A549 (cell line): ENCODE measurements around the gene MAD2L1BP. TPM values are rescaled to one million over a fixed set of nuclear protein-coding genes. Genes with fewer than 3 reads are reported as not detected.

Experiments used
- ATAC-seq, 2 experiments: fragments of 200-7000 bp in 1 of 2; fragments of >200 bp in 1 of 2; cut with Nextera tagmentation in 1 of 2; cut with Tn5 transposase in 1 of 2; 3 replicates each; pipeline versions ENCODE4 v1.8.0 to v1.9.1; 2018 to 2020; ENCODE audit warnings: mild to moderate bottlenecking in 1 of 2, moderate library complexity in 1 of 2
- CTCF ChIA-PET: fragments of 300-600 bp; sonication (Branson Sonifier 250); formaldehyde crosslinking; extraction: SDS; loops from one replicate; lab custom pipeline; 2021; ENCODE audit warnings: antibody characterized with exemption, inconsistent platforms; lab: Yijun Ruan, JAX
- POLR2A ChIA-PET: fragments of 350-600 bp; formaldehyde crosslinking; extraction: SDS; loops from one replicate; lab custom pipeline; 2021; ENCODE audit warnings: antibody characterized with exemption, inconsistent platforms; lab: Yijun Ruan, JAX
- DNase-seq, 2 experiments: peaks; one replicate each; pipeline versions ENCODE4 v3.0.0 to v3.0.0-alpha.2; 2011 to 2016; ENCODE audit warnings: low read depth in 1 of 2, low spot score in 1 of 2
- FAIRE-seq: peaks from 2 replicates; lab custom pipeline; 2011; peaks lifted over from hg19 to GRCh38; lab: Jason Lieb, UNC
- H3K27ac ChIP-seq, 2 experiments: fragments of >200 bp; sonication (Bioruptor Twin); formaldehyde crosslinking; 3 replicates each; pipeline ENCODE4 v1.5.1; 2016 to 2017
- H3K4me1 ChIP-seq: fragments of >200 bp; sonication (Bioruptor Twin); formaldehyde crosslinking; 3 replicates; pipeline ENCODE4 v1.6.1; 2016
- H3K4me2 ChIP-seq: fragments of >200 bp; sonication (Bioruptor Twin); formaldehyde crosslinking; 3 replicates; pipeline ENCODE4 v1.6.1; 2016
- H3K4me3 ChIP-seq: fragments of >200 bp; sonication (Bioruptor Twin); formaldehyde crosslinking; 3 replicates; pipeline ENCODE4 v1.5.1; 2016
- H3K9me3 ChIP-seq: fragments of >200 bp; sonication (Bioruptor Twin); formaldehyde crosslinking; 3 replicates; pipeline ENCODE4 v1.6.1; 2016
- CBX8 ChIP-seq: fragments of 200-600 bp; sonication (generic); IDR thresholded peaks from 2 replicates; pipeline ENCODE4 v1.6.1; 2016
- NFE2L2 ChIP-seq: fragments of 150-350 bp; conservative IDR thresholded peaks from 2 replicates; pipeline ENCODE4 v1.6.1; 2014; ENCODE audit warnings: low read length
- POLR2A ChIP-seq: IDR thresholded peaks from 2 replicates; pipeline ENCODE4 v1.6.1; 2012; ENCODE audit warnings: mild to moderate bottlenecking, low read length
- RAD21 ChIP-seq, 2 experiments: fragments of >200 bp in 1 of 2; sonication (Bioruptor Twin) in 1 of 2; formaldehyde crosslinking in 1 of 2; IDR thresholded peaks in 1 of 2; conservative IDR thresholded peaks in 1 of 2; 2 replicates in 1 of 2; 3 replicates in 1 of 2; pipeline ENCODE4 v1.6.1; 2012 to 2018; ENCODE audit warnings: inconsistent platforms in 1 of 2
- SMC3 ChIP-seq: fragments of >200 bp; sonication (Bioruptor Twin); formaldehyde crosslinking; IDR thresholded peaks from 3 replicates; pipeline ENCODE4 v1.6.1; 2018; ENCODE audit warnings: inconsistent platforms
- ZFP36 ChIP-seq: fragments of 450-650 bp; IDR thresholded peaks from 2 replicates; pipeline ENCODE4 v1.6.1; 2014; ENCODE audit warnings: borderline replicate concordance; ENCODE audit not compliant: partially characterized antibody
- WGBS: methylation state at CpG from one replicate; pipeline ENCODE4 v1.1.6; 2017; ENCODE audit errors: missing lambda C conversion rate; 5-methylcytosine and 5-hydroxymethylcytosine counted together
- polyA plus RNA-seq, 4 experiments: library from polyadenylated mRNA; depleted of rRNA in 3 of 4; stranded (reverse); fragments of >200 nt; fragmentation: RNase III in 1 of 4; extraction: RNeasy Plus Mini Kit Qiagen cat#74134 plus additional on column Dnase treatment in 1 of 4; gene quantifications; 2 replicates in 3 of 4; 3 replicates in 1 of 4; pipeline ENCODE4 v1.2.3, GENCODE V29; 2011 to 2017

MAD2L1BP gene
- polyA plus RNA-seq, 2 of the 4 experiments (the other 2 are of a cell fraction): 22.0 to 26.7 TPM

- TF ChIP-seq ZFP36 (no peak), NFE2L2 (no peak), SMC3 (no peak), CBX8 (no peak), RAD21 (conservative IDR thresholded peaks at IDR 0.05 in 1 of 2, IDR thresholded peaks at IDR 0.05 in 1 of 2) (no peak)
Observed at GRCh38 chr6:43687437-43688347, 52.1 kb downstream of the MAD2L1BP start, which contains the start of gene MRPS18A (continued).

GRCh38 chr6:43689421-43689820 lies 53.8 kb downstream of the MAD2L1BP start:
- no peak for ATAC-seq
- POLR2A ChIA-PET: no interaction called here
- no peak for DNase-seq
- H3K4me1 ChIP-seq: peaks cover 11% of the 10 kb centered on the region; the same call in 2 of the 3 replicates
- H3K4me2 ChIP-seq: no peak overlapping the region
- WGBS: 25% methylated on average over 2 of the region's 2 CpGs
- no peak for FAIRE-seq
- no peak overlapping the region for H3K27ac ChIP-seq
- H3K4me3 ChIP-seq: no peak overlapping the region
- no peaks in the 10 kb centered on the region for H3K9me3 ChIP-seq
- CTCF ChIA-PET: interaction anchor here (1.0 to 1.2 kb wide), 3 partner anchors 10 to 36 kb away, joined by 3 read pairs; no protein-coding TSS in a partner anchor
- TF ChIP-seq POLR2A: no peak

Other genes starting within 250 kb of the MAD2L1BP start
- 6.8 and 8.5 TPM in 2 replicates for gene ABCC10, start 208.3 kb upstream of the MAD2L1BP start, polyA plus RNA-seq (2011; rRNA removed)
- gene ABCC10, start 208.3 kb upstream of the MAD2L1BP start, polyA plus RNA-seq (2017; fragmentation: RNase III; extraction: RNeasy Plus Mini Kit Qiagen cat#74134 plus additional on column Dnase treatment): 8.9 to 10.5 TPM (median 9.3 TPM) in 3 replicates
- gene DLK2, start 180.3 kb upstream of the MAD2L1BP start, polyA plus RNA-seq (2011; rRNA removed): 2.9 and 3.4 TPM in 2 replicates
- gene DLK2, start 180.3 kb upstream of the MAD2L1BP start, polyA plus RNA-seq (2017; fragmentation: RNase III; extraction: RNeasy Plus Mini Kit Qiagen cat#74134 plus additional on column Dnase treatment): 2.2 to 2.6 TPM (median 2.5 TPM) in 3 replicates
- gene TJAP1, start 158.3 kb upstream of the MAD2L1BP start, polyA plus RNA-seq (2011; rRNA removed): 12.7 and 15.7 TPM in 2 replicates
- 12.7 to 13.7 TPM (median 13.1 TPM) in 3 replicates for gene TJAP1, start 158.3 kb upstream of the MAD2L1BP start, polyA plus RNA-seq (2017; fragmentation: RNase III; extraction: RNeasy Plus Mini Kit Qiagen cat#74134 plus additional on column Dnase treatment)
- gene LRRC73, start 125.5 kb upstream of the MAD2L1BP start, polyA plus RNA-seq (2011; rRNA removed): 0.24 and 0.26 TPM in 2 replicates
- 0.61 to 0.72 TPM (median 0.71 TPM) in 3 replicates for gene LRRC73, start 125.5 kb upstream of the MAD2L1BP start, polyA plus RNA-seq (2017; fragmentation: RNase III; extraction: RNeasy Plus Mini Kit Qiagen cat#74134 plus additional on column Dnase treatment)
- 99.5 and 108 TPM in 2 replicates for gene YIPF3, start 118.9 kb upstream of the MAD2L1BP start, polyA plus RNA-seq (2011; rRNA removed)
- gene YIPF3, start 118.9 kb upstream of the MAD2L1BP start, polyA plus RNA-seq (2017; fragmentation: RNase III; extraction: RNeasy Plus Mini Kit Qiagen cat#74134 plus additional on column Dnase treatment): 51.6 to 72.0 TPM (median 63.4 TPM) in 3 replicates
- 63.1 and 85.1 TPM in 2 replicates for gene POLR1C, start 118.8 kb upstream of the MAD2L1BP start, polyA plus RNA-seq (2011; rRNA removed)
- gene POLR1C, start 118.8 kb upstream of the MAD2L1BP start, polyA plus RNA-seq (2017; fragmentation: RNase III; extraction: RNeasy Plus Mini Kit Qiagen cat#74134 plus additional on column Dnase treatment): 46.5 to 50.0 TPM (median 48.5 TPM) in 3 replicates
- 51.0 and 53.9 TPM in 2 replicates for gene XPO5, start 59.8 kb upstream of the MAD2L1BP start, polyA plus RNA-seq (2011; rRNA removed)
- 24.7 to 27.7 TPM (median 24.8 TPM) in 3 replicates for gene XPO5, start 59.8 kb upstream of the MAD2L1BP start, polyA plus RNA-seq (2017; fragmentation: RNase III; extraction: RNeasy Plus Mini Kit Qiagen cat#74134 plus additional on column Dnase treatment)
- 14.4 and 14.5 TPM in 2 replicates for gene POLH, start 59.7 kb upstream of the MAD2L1BP start, polyA plus RNA-seq (2011; rRNA removed)
- 7.0 to 9.7 TPM (median 9.4 TPM) in 3 replicates for gene POLH, start 59.7 kb upstream of the MAD2L1BP start, polyA plus RNA-seq (2017; fragmentation: RNase III; extraction: RNeasy Plus Mini Kit Qiagen cat#74134 plus additional on column Dnase treatment)
- gene GTPBP2, start 6.6 kb upstream of the MAD2L1BP start, polyA plus RNA-seq (2011; rRNA removed): 59.6 and 71.1 TPM in 2 replicates
- gene GTPBP2, start 6.6 kb upstream of the MAD2L1BP start, polyA plus RNA-seq (2017; fragmentation: RNase III; extraction: RNeasy Plus Mini Kit Qiagen cat#74134 plus additional on column Dnase treatment): 27.0 to 29.3 TPM (median 28.9 TPM) in 3 replicates
- gene RSPH9, start 9.2 kb downstream of the MAD2L1BP start, polyA plus RNA-seq (2011; rRNA removed): 0.18 and 0.37 TPM in 2 replicates
- gene RSPH9, start 9.2 kb downstream of the MAD2L1BP start, polyA plus RNA-seq (2017; fragmentation: RNase III; extraction: RNeasy Plus Mini Kit Qiagen cat#74134 plus additional on column Dnase treatment): 0.09 to 0.17 TPM (median 0.14 TPM) in 3 replicates
- 44.2 and 54.2 TPM in 2 replicates for gene MRPS18A, start 52.0 kb downstream of the MAD2L1BP start, polyA plus RNA-seq (2011; rRNA removed)
- gene MRPS18A, start 52.0 kb downstream of the MAD2L1BP start, polyA plus RNA-seq (2017; fragmentation: RNase III; extraction: RNeasy Plus Mini Kit Qiagen cat#74134 plus additional on column Dnase treatment): 38.0 to 42.1 TPM (median 41.1 TPM) in 3 replicates
- 83.7 and 101 TPM in 2 replicates for gene VEGFA, start 134.4 kb downstream of the MAD2L1BP start, polyA plus RNA-seq (2011; rRNA removed)
- 35.4 to 41.1 TPM (median 35.8 TPM) in 3 replicates for gene VEGFA, start 134.4 kb downstream of the MAD2L1BP start, polyA plus RNA-seq (2017; fragmentation: RNase III; extraction: RNeasy Plus Mini Kit Qiagen cat#74134 plus additional on column Dnase treatment)